NCI-H524 treated with DMSO at 0.1 percent for 48 hours (cell line): ENCODE measurements around the gene SV2C.
"Not testable (repeated sequence)": the region's sequence is repeated elsewhere in the genome, so short reads cannot be mapped to it uniquely, and the experiment has no call there.

Experiments
- DNase-seq: peaks from one replicate; lab custom pipeline; 2025; lab: John Stamatoyannopoulos, UW

SV2C gene

GRCh38 chr5:76341651-76342334 is 258.6 kb downstream of the SV2C start:
- no peak for DNase-seq

GRCh38 chr5:76342474-76342873 is 259.3 kb downstream of the SV2C start:
- DNase-seq = no peak

GRCh38 chr5:76345582-76345981 is 262.4 kb downstream of the SV2C start:
- DNase-seq = no peak

- DNase-seq = no peak
Observed at GRCh38 chr5:76351176-76351575, 268.0 kb downstream of the SV2C start.

- no peak for DNase-seq
Observed at GRCh38 chr5:76351577-76351976, 268.4 kb downstream of the SV2C start.

GRCh38 chr5:76356887-76357286 is 273.7 kb downstream of the SV2C start:
- no peak for DNase-seq

- DNase-seq = no peak
Observed at GRCh38 chr5:76363352-76364225, 280.4 kb downstream of the SV2C start.

GRCh38 chr5:76364226-76364589 is 281.0 kb downstream of the SV2C start:
- no peak for DNase-seq

- DNase-seq = no peak
Observed at GRCh38 chr5:76365561-76365960, 282.4 kb downstream of the SV2C start.

GRCh38 chr5:76366596-76366995 is 283.4 kb downstream of the SV2C start:
- no peak for DNase-seq

- DNase-seq = no peak
Observed at GRCh38 chr5:76367623-76368371, 284.6 kb downstream of the SV2C start.

GRCh38 chr5:76368941-76369340 is 285.8 kb downstream of the SV2C start:
- DNase-seq = no peak

- DNase-seq = not testable (repeated sequence)
Observed at GRCh38 chr5:76369668-76370067, 286.5 kb downstream of the SV2C start.

GRCh38 chr5:76371960-76372322 is 288.8 kb downstream of the SV2C start:
- no peak for DNase-seq

GRCh38 chr5:76372323-76373054 is 289.3 kb downstream of the SV2C start:
- no peak for DNase-seq

- DNase-seq = no peak
Observed at GRCh38 chr5:76376148-76376865, 293.1 kb downstream of the SV2C start.

GRCh38 chr5:76376866-76377230 is 293.7 kb downstream of the SV2C start:
- DNase-seq = no peak

- DNase-seq = no peak
Observed at GRCh38 chr5:76378355-76378754, 295.2 kb downstream of the SV2C start.

GRCh38 chr5:76379316-76379715 is 296.1 kb downstream of the SV2C start:
- DNase-seq = no peak

- DNase-seq = no peak
Observed at GRCh38 chr5:76379855-76380254, 296.7 kb downstream of the SV2C start.

- DNase-seq = no peak
Observed at GRCh38 chr5:76380346-76381066, 297.3 kb downstream of the SV2C start.
